ENCODE measurements around the gene SIGLEC15. TPM values are rescaled to one million over a fixed set of nuclear protein-coding genes. Genes with fewer than 3 reads are reported as not detected.
"Not testable (repeated sequence)": the region's sequence is repeated elsewhere in the genome, so short reads cannot be mapped to it uniquely, and the experiment has no call there.

The SIGLEC15 gene
- polyA plus RNA-seq, 2 of the 4 experiments (the other 2 are of a cell fraction) = not detected

DNA sequence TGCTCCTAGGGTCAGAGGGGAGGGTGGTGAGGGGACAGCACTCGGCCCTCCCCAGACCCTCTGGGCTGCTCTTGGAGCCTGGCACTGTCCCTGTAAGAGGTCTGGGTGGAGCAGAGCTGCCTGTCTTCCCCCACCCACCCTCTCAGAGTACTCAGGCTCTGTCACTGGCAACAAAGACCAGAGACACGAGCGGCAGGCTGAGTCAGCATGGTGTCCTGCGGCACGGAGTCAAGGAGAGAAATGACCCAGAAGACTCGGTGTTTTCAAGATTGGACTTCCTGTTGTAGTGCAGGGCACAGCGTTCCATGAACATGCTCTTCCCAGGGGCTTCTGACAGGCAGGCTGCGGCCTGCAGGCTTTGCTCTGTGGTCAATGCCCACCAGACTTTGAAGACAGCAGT lies 19.9 kb downstream of the SIGLEC15 start:
- WGBS (ENCODE audit: missing lambda C conversion rate) = 96% methylated on average over 7 of the region's 8 CpGs
- H3K9me3 ChIP-seq = no peaks in the 10 kb centered on the region
- H3K27ac ChIP-seq = no peak overlapping the region
- FAIRE-seq = no peak
- ChIA-PET POLR2A (no interaction called here), CTCF (no interaction called here)
- no peak for TF ChIP-seq FOSB (CRISPR knock-in tag; IDR thresholded peaks at IDR 0.05)
- TF ChIP-seq PHF8 (IDR thresholded peaks at IDR 0.05; ENCODE audit: borderline replicate concordance, low read depth) = no peak
- TF ChIP-seq USF2 (IDR thresholded peaks at IDR 0.05) = no peak
- no peak for TF ChIP-seq TFCP2L1 (CRISPR knock-in tag; IDR thresholded peaks at IDR 0.05)
- TF ChIP-seq PBX3 (IDR thresholded peaks at IDR 0.05) = no peak
- no peak for TF ChIP-seq POLR2AphosphoS2 (conservative IDR thresholded peaks at IDR 0.05; ENCODE audit: low read length)
- TF ChIP-seq CBX8 (IDR thresholded peaks at IDR 0.05) = no peak
- no peak for TF ChIP-seq EHMT2 (IDR thresholded peaks at IDR 0.05; ENCODE audit: low read depth)
- no peak for TF ChIP-seq POLR2A (IDR thresholded peaks at IDR 0.05; ENCODE audit: low read length)
- no peak for TF ChIP-seq RCOR1 (IDR thresholded peaks at IDR 0.05; ENCODE audit: low read depth, low read length)
- no peak for TF ChIP-seq EP300 (IDR thresholded peaks at IDR 0.05)
- TF ChIP-seq ZFP36 (IDR thresholded peaks at IDR 0.05; ENCODE audit: borderline replicate concordance, partially characterized antibody) = no peak
- TF ChIP-seq, protein P1, sequence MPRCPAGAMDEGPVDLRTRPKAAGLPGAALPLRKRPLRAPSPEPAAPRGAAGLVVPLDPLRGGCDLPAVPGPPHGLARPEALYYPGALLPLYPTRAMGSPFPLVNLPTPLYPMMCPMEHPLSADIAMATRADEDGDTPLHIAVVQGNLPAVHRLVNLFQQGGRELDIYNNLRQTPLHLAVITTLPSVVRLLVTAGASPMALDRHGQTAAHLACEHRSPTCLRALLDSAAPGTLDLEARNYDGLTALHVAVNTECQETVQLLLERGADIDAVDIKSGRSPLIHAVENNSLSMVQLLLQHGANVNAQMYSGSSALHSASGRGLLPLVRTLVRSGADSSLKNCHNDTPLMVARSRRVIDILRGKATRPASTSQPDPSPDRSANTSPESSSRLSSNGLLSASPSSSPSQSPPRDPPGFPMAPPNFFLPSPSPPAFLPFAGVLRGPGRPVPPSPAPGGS (IDR thresholded peaks at IDR 0.05) = no peak
- no peak overlapping the region for H3K4me3 ChIP-seq
- no peak for ATAC-seq
- H3K4me2 ChIP-seq = no peak overlapping the region
- no peak for DNase-seq (ENCODE audit: low read depth in 1 of 2, low spot score in 1 of 2)
- no peaks in the 10 kb centered on the region for H3K4me1 ChIP-seq

- Histone ChIP-seq H3K4me2 (no peak overlapping the region), H3K9me3 (no peaks in the 10 kb centered on the region), H3K4me3 (no peak overlapping the region), H3K27ac (no peak overlapping the region), H3K4me1 (no peaks in the 10 kb centered on the region)
- WGBS (ENCODE audit: missing lambda C conversion rate) = 47% methylated on average over 3 of the region's 3 CpGs
- ATAC-seq (no peak), DNase-seq (ENCODE audit: low read depth in 1 of 2, low spot score in 1 of 2) (no peak), FAIRE-seq (no peak)
- POLR2A ChIA-PET = no interaction called here
- CTCF ChIA-PET = interaction anchor here (1.1 kb wide), 1 partner anchor 124 kb away, joined by 4 read pairs; no protein-coding TSS in a partner anchor
- TF ChIP-seq CHD2 (IDR thresholded peaks at IDR 0.05; ENCODE audit: low read length, partially characterized antibody) (no peak), CTCF (IDR thresholded peaks at IDR 0.05) (no peak), ZC3H11A (IDR thresholded peaks at IDR 0.05) (no peak), PBX3 (IDR thresholded peaks at IDR 0.05) (no peak), ZFP36 (IDR thresholded peaks at IDR 0.05; ENCODE audit: borderline replicate concordance, partially characterized antibody) (no peak)
- TF ChIP-seq, protein P2, sequence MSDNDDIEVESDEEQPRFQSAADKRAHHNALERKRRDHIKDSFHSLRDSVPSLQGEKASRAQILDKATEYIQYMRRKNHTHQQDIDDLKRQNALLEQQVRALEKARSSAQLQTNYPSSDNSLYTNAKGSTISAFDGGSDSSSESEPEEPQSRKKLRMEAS (IDR thresholded peaks at IDR 0.05) = no peak
Observed at GRCh38 chr18:45847119-45847518, 21.6 kb downstream of the SIGLEC15 start.

- H3K4me2 ChIP-seq; FAIRE-seq; H3K4me3 ChIP-seq; POLR2A ChIA-PET; H3K27ac ChIP-seq; ATAC-seq; H3K4me1 ChIP-seq; H3K9me3 ChIP-seq; DNase-seq (ENCODE audit: low read depth in 1 of 2, low spot score in 1 of 2): not testable (repeated sequence)
- CTCF ChIA-PET = interaction anchor here (1.0 to 2.0 kb wide), 3 partner anchors 9 to 184 kb away, joined by 3 to 7 read pairs (median 5); no protein-coding TSS in a partner anchor
- 92% methylated on average over 13 of the region's 13 CpGs for WGBS (ENCODE audit: missing lambda C conversion rate)
Observed at GRCh38 chr18:45848643-45849042, 23.2 kb downstream of the SIGLEC15 start.
